8988T (cell line): ENCODE measurements around the gene NBPF9.
"Not testable (repeated sequence)": the region's sequence is repeated elsewhere in the genome, so short reads cannot be mapped to it uniquely, and the experiment has no call there.

Experiments
- DNase-seq: peaks from one replicate; pipeline ENCODE4 v3.0.0; 2011

The NBPF9 gene

DNA sequence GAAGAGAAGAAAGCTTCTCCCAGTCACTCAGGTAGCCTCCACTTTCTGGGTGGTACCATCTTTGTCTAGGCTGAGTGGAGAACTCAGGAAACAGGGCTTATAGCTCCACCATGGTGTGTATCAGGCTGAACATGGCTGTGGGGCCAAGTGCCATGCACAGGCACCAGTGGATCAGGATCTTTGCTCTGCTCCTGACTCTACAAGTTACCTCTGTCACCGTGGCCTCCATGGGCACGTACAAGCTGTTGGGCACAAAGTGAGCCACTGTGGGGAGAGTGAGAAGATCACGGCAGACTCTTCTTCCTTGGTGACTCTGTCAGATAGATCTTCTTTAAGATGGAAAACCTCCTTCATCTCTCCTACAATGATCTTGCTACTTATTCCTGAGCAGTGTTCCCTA lies 93.6 kb downstream of the NBPF9 start:
- not testable (repeated sequence) for DNase-seq

DNA sequence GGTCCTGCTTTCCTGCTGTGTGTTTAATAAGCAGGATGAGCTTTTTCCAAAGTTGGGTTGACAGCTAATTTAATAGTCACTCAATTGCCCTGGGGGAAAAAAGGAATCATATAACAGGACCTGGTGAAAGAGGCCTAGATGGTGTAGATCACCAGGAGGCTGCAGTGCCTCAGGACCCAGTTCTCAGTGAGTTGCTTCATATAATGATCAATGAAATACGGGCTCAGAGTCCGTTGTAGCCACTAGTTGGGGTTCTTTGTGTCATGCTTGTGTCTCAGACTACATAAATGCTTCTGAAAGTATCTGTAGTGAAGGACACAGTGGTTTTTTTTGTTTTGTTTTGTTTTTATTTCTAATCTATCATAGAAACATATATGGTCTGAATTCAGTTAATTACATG lies 94.6 kb downstream of the NBPF9 start:
- DNase-seq: not testable (repeated sequence)

DNA sequence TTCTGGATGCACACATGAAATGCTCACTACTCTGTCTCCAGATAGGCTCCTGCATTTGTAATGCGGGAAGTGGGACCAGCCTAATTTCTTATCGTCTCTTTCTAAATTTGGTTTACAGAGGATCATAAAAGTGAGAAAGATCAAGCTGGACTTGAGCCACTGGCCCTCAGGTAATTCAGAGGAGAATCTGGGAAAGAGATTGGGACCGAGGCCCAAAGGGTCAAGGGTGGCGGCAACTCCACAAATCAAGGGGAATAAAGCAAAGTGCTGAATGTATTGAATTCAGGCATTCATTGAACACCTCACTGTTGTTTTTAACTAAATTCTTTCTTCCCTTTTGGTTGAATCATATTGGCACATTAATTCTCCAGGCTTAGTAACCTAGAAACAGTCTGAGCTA lies 95.0 kb downstream of the NBPF9 start:
- not testable (repeated sequence) for DNase-seq
